ENCODE results near the gene ADIG.
A peak's percentile ranks its signal among the peaks of the same experiment; 100 is the strongest.

The ADIG gene

DNA sequence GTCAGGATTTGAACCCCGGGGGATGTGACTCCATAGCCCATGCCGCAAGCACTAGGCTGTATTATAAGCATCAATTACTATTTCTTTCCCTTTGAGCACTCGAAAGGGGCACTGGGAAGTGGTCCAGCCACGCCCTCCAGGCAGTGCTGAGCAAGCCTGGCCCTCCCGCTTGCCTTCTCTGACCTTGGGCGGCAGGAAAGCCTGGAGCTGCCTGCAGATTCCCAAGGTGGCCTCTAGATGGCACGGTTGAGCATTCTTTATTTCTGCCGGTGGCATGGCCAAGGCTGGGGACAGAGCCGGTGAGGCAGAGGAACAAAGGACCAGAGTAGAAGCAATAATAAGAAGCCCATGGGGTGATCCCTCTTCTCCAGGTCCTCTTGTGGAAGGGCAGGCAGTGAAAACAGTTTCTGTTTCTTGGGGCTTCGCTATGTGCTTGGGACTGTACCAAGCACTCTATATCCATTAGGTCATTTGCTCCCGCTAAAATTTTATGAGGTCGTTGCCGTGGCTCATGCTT lies 52.6 kb downstream of the ADIG start:
- DNase-seq (ENCODE audit: low read depth) = peak; percentile 17

DNA sequence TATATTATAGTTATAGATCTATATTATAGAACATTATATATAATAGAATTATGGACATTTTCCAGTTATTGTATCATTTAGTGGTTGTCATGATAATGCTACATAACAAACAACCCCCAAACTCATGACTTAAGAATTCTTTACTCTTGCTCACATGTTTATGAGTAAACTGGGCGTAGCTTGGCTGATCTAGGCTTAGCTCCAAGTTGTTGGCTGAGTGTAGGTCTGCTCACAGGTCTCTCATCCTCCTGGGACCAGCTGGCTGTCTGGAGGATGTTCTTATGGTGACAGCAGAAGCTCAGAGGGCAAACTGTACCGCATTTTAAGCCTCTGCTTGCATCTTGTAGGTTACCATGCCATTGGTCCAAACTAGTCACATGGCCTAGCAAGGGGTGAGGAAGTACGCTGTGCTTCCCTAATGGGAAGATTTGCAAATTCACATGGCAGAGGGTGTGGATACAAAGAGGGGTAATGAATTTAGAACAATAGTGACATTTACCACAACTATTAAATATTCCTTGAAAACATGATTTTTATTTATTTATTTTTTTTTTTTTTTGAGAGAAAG lies 54.8 kb downstream of the ADIG start:
- no peak for DNase-seq (ENCODE audit: low read depth)

Measured in T-helper 22 cell (primary cell).